Muscle layer of colon (tissue), 2 donors: ENCODE measurements around the gene AGFG2.

Experiments used
- H3K27ac ChIP-seq: one replicate; pipeline ENCODE4 v1.7.0; 2013; ENCODE audit warnings: low read depth, mild to moderate bottlenecking, low read length, moderate library complexity
- H3K27me3 ChIP-seq, 2 donors: one replicate each; pipeline ENCODE4 v1.7.0; 2013; ENCODE audit warnings: low read length in 2 of 2, mild to moderate bottlenecking in 2 of 2; ENCODE audit not compliant: insufficient read depth in 2 of 2, control insufficient read depth in 1 of 2
- H3K36me3 ChIP-seq: one replicate; pipeline ENCODE4 v1.7.0; 2013; ENCODE audit warnings: mild to moderate bottlenecking, low read length; ENCODE audit not compliant: insufficient read depth
- H3K4me1 ChIP-seq: one replicate; pipeline ENCODE4 v1.7.0; 2013; ENCODE audit warnings: mild to moderate bottlenecking, low read length; ENCODE audit not compliant: insufficient read depth
- H3K4me3 ChIP-seq, 2 donors: one replicate each; pipeline ENCODE4 v1.7.0; 2013; ENCODE audit warnings: low read length in 2 of 2, low read depth in 1 of 2, mild to moderate bottlenecking in 1 of 2, moderate library complexity in 1 of 2
- H3K9ac ChIP-seq: one replicate; pipeline ENCODE4 v1.7.0; 2013; ENCODE audit warnings: low read length
- H3K9me3 ChIP-seq: one replicate; pipeline ENCODE4 v1.7.0; 2013; ENCODE audit warnings: mild to moderate bottlenecking, low read length
- donor health status: abdominal sarcoma.
- donor health status: Adenocarcinoma of cecum.

The AGFG2 gene

GRCh38 chr7:100584683-100585510 is 45.9 kb downstream of the AGFG2 start:
- Histone ChIP-seq H3K36me3 (peaks cover 24% of the 10 kb centered on the region), H3K4me3 (peak overlapping the region; percentile 85 to 89), H3K9me3 (no peaks in the 10 kb centered on the region), H3K4me1 (peaks cover 23% of the 10 kb centered on the region), H3K27ac (peak overlapping the region; percentile 86), H3K27me3 (peaks cover 0 to under 1% of the 10 kb centered on the region in 2 donors), H3K9ac (peak overlapping the region; percentile 65)

- Histone ChIP-seq H3K9me3 (no peaks in the 10 kb centered on the region), H3K36me3 (peaks cover 17% of the 10 kb centered on the region), H3K27me3 (peaks cover 5 to 7% of the 10 kb centered on the region in 2 donors), H3K27ac (peak within 1 kb of the TSS; percentile 86), H3K9ac (peak within 1 kb of the TSS; percentile 65), H3K4me1 (peaks cover 23% of the 10 kb centered on the region), H3K4me3 (peak within 1 kb of the TSS; percentile 85 to 89)
Measured at GRCh38 chr7:100585511-100586265, 46.7 kb downstream of the AGFG2 start, which contains the start of gene LRCH4. LRCH4 (minus strand) TSS chr7:100586129; CDS start chr7:100586100, 29 bp downstream.

GRCh38 chr7:100586266-100587025 is 47.4 kb downstream of the AGFG2 start, which contains the start of gene FBXO24:
FBXO24 (plus strand) TSS chr7:100586328; CDS start chr7:100586626, 298 bp downstream.
- Histone ChIP-seq H3K27me3 (peaks cover 5 to 7% of the 10 kb centered on the region in 2 donors), H3K4me1 (peaks cover 23% of the 10 kb centered on the region), H3K9ac (peak within 1 kb of the TSS; percentile 65), H3K27ac (peak within 1 kb of the TSS; percentile 86), H3K4me3 (peak within 1 kb of the TSS; percentile 85 to 89), H3K36me3 (peaks cover 9% of the 10 kb centered on the region), H3K9me3 (no peaks in the 10 kb centered on the region)

GRCh38 chr7:100588438-100588837 is 49.4 kb downstream of the AGFG2 start:
- Histone ChIP-seq H3K36me3 (no peaks in the 10 kb centered on the region), H3K9ac (no peak overlapping the region), H3K4me1 (peaks cover 16% of the 10 kb centered on the region), H3K9me3 (no peaks in the 10 kb centered on the region), H3K27me3 (peaks cover 5 to 7% of the 10 kb centered on the region in 2 donors), H3K4me3 (no peak overlapping the region), H3K27ac (no peak overlapping the region)

- Histone ChIP-seq H3K27ac (no peak overlapping the region), H3K36me3 (no peaks in the 10 kb centered on the region), H3K27me3 (peaks cover 5 to 7% of the 10 kb centered on the region in 2 donors), H3K4me3 (peak overlapping the region in 1 of 2 donors; percentile 35), H3K9me3 (no peaks in the 10 kb centered on the region), H3K4me1 (peaks cover 11% of the 10 kb centered on the region), H3K9ac (no peak overlapping the region)
Measured at GRCh38 chr7:100589341-100589947, 50.4 kb downstream of the AGFG2 start.

- H3K9me3 ChIP-seq, result no peaks in the 10 kb centered on the region
- no peak overlapping the region for H3K27ac ChIP-seq
- no peak overlapping the region for H3K9ac ChIP-seq
- H3K36me3 ChIP-seq, result no peaks in the 10 kb centered on the region
- peak overlapping the region in 1 of 2 donors; percentile 35 for H3K4me3 ChIP-seq
- H3K4me1 ChIP-seq, result peaks cover 4% of the 10 kb centered on the region
- peaks cover 5 to 7% of the 10 kb centered on the region in 2 donors for H3K27me3 ChIP-seq
Measured at GRCh38 chr7:100590077-100590737, 51.2 kb downstream of the AGFG2 start.

- Histone ChIP-seq H3K4me1 (no peaks in the 10 kb centered on the region), H3K27me3 (peaks cover 5 to 7% of the 10 kb centered on the region in 2 donors), H3K4me3 (no peak overlapping the region), H3K27ac (no peak overlapping the region), H3K9me3 (no peaks in the 10 kb centered on the region), H3K36me3 (no peaks in the 10 kb centered on the region), H3K9ac (no peak overlapping the region)
Measured at GRCh38 chr7:100591596-100591995, 52.6 kb downstream of the AGFG2 start.

GRCh38 chr7:100595188-100595587 is 56.2 kb downstream of the AGFG2 start:
- Histone ChIP-seq H3K4me3 (no peak overlapping the region), H3K4me1 (no peaks in the 10 kb centered on the region), H3K27me3 (peaks cover 2 to 5% of the 10 kb centered on the region in 2 donors), H3K36me3 (no peaks in the 10 kb centered on the region), H3K9me3 (no peaks in the 10 kb centered on the region), H3K27ac (no peak overlapping the region), H3K9ac (no peak overlapping the region)

- H3K9ac ChIP-seq, result no peak overlapping the region
- no peak overlapping the region for H3K27ac ChIP-seq
- no peaks in the 10 kb centered on the region for H3K36me3 ChIP-seq
- no peaks in the 10 kb centered on the region for H3K4me1 ChIP-seq
- no peaks in the 10 kb centered on the region for H3K9me3 ChIP-seq
- H3K4me3 ChIP-seq, result no peak overlapping the region
- H3K27me3 ChIP-seq, result no peaks in the 10 kb centered on the region
Measured at GRCh38 chr7:100598425-100598824, 59.4 kb downstream of the AGFG2 start.

GRCh38 chr7:100599911-100600729 is 61.1 kb downstream of the AGFG2 start:
- H3K4me1 ChIP-seq, result peaks cover 9% of the 10 kb centered on the region

More at GRCh38 chr7:100599911-100600729, 61.1 kb downstream of the AGFG2 start:
- Histone ChIP-seq H3K9ac (no peak overlapping the region), H3K36me3 (no peaks in the 10 kb centered on the region), H3K27ac (no peak overlapping the region), H3K27me3 (no peaks in the 10 kb centered on the region), H3K4me3 (no peak overlapping the region), H3K9me3 (no peaks in the 10 kb centered on the region)
